ENCODE measurements around the gene WNT2.

WNT2 gene

DNA sequence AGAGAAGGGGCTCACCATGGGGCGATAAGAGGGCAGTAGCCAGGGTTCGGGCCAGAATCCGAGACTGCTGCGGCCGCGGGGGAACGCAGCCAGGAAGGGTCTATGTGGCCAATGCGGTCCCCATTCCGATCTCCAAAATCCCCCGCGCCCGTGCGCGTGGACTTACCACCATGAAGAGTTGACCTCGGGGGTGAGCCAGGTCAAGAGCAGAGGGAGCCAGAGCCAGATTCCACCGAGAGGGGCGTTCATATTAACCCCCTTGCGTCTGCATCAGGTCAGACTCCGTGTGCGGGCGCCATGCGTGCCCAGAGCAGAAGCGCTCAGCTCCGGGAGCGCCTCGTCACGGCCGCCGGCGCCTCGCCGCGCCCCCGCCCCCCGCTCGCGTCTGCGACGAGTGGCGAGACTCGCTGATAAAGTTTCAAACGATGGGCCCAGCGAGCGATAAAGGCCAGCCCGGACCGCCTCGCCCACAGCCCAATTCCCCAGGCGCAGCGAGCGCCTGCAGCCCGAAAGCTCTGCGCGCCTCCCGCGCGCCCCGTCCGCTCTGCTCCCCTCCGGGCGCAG lies at the start of gene WNT2:
TSS of gene WNT2 (minus strand) at position 318 of the 564 bp plus-strand sequence. CDS start at position 249, 69 bp downstream.
- no peak for DNase-seq

DNA sequence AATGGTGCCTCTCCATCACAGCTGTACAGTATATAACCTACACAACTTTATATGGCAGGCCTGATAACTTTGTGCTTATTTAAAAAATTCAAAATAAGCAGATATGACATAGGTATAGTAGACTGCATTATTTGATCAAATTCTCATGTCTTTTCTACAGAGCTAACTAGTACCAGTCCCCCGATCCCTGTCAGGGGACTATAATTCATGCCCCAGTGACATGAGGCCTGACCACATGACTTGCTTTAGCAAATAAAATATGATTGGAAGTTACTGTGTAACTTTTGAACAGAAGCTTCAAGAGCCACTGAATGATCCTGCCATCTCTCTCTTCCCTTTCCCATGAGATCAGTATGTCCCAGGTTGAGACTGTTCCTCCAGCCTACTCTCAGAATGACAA lies 49.2 kb upstream of the WNT2 start:
- no peak for DNase-seq

- no peak for DNase-seq
These were observed 41.7 kb upstream of the WNT2 start for GRCh38 chr7:117364339-117365080.

- DNase-seq: no peak
These were observed 39.5 kb upstream of the WNT2 start for GRCh38 chr7:117362294-117362888.

GRCh38 chr7:117350027-117350426 lies 27.2 kb upstream of the WNT2 start:
- DNase-seq: no peak

DNA sequence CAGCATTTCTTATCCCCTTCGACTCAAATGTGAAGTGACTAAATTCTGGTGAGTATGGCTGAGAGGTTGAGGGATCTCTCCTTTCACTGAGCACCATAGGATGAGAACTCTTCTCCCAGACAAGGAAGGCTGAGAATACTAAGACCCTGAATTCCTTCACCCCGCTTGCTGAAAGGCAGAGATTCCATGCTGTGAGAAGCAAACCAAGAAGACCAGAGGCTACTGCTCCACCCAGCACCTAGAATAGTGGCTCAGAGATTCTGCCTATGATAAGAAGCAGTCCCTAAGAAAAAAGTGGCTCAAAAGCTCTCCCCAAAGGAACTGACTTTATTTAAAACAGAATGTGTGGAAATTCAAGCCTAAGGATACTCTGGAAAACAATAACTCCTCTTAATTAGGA lies 26.7 kb upstream of the WNT2 start:
- no peak for DNase-seq

DNA sequence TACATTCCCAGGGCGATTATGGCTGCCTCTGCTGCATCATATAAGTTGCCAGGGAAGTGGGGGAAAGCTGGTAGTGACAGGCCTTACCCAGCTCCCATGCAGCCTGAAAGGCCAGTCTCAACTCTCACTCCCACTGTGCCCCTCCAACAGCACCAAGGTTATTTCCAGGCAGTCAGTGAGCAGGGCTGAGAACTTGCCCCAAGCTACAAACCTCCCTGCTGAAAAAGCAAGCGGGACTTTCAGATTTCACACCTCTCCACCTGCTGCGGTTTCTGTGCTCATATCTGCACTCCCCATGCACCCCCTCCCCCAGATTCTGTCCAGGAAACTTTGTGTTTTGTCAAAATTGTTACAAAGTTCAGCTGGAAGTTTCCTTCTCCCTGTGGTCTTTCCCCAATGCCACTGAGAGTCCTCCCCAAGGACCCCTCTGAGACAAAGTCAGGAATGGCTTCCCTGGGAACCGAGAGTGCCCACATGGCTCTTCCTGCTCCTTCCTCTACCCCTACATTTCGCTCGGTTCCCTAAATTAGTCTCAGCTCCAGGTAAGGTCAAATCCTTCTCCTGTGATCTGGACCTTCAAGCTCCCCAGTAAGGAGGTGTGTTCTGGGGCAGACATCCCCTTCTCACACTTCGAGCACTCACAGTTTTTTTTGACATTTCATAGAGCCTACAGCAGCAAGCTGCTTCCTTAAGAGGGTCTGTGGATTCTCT lies 25.3 kb upstream of the WNT2 start:
- no peak for DNase-seq

- no peak for DNase-seq
These were observed 24.6 kb upstream of the WNT2 start for GRCh38 chr7:117347480-117347879.

DNA sequence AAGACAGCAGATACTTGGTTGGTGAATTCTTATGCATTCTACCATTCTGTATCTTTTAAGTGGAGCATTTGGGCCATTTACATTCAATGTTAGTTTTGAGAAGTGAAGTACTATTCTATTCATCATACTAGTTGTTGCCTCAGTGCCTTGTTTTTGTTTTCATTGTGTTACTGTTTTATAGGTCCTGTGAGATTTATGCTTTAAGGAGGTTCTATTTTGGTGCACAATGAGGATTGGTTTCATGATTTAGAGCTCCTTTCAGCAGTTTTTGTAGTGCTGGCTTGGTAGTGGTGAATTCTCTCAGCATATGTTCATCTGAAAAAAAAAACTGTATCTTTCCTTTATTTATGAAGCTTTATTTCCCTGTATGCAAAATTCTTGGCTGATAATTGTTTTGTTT lies 23.3 kb upstream of the WNT2 start:
- no peak for DNase-seq

DNA sequence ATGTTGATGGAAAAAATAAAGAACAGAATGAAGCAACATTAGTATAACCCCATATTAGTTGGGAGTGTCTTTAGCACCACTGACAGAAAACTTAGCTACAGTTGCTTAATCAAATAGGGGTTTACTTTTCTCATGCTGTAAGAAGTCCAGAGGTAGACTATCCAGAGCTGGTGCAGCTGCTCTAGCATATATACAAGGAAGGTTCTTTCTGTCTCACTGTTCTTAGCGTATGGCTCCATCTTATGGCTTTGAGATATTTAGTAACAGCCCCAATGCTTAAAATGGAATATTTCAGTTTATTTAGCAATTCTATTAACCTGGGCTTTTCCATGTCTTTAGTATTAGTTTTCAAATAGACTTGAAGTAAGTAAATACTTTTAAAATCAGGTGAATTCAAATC lies 15.2 kb upstream of the WNT2 start:
- no peak for DNase-seq

DNA sequence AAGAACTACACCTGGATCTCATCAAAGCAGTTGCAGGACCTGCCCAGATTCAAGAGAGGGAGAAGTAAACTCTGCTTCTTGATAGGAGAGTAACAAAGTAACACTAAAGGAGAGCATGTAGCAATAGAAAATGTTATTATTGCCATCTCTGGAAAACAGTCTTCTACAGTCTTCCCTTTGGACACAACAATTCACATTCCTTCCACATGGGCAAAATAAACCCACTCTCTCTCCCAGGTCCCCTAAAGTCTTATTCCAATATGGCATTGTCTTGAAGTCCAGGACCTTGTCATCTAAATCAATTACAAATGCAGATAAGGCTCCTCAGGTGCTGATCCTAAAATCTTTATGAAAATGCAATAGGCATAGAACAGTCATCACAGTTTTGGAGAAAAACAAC lies 10.3 kb upstream of the WNT2 start:
- no peak for DNase-seq

- DNase-seq: no peak
These were observed 9.2 kb upstream of the WNT2 start for GRCh38 chr7:117332031-117332430.

DNA sequence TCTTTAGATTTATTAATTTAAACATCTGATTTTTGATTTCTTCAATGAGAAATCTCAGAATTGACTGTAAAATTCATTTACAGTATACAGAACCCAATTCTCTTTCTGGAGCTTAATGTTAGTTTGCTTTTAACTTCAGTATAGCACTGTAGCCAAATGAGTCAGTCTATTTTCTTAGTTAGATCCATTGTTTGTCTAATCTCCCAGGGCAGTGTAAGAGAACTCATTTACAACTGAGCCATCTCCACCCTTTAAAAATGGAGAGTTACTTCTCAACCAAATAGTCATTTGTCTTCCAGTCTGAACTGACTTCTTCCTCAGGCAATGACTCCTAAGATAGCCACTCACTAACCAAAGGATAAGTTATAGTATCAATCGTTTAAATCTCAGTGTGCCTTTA lies 3.0 kb upstream of the WNT2 start:
- DNase-seq: no peak

- no peak for DNase-seq
These were observed 2.1 kb upstream of the WNT2 start for GRCh38 chr7:117324960-117325359.

GRCh38 chr7:117323851-117324711 lies 1.2 kb upstream of the WNT2 start:
- DNase-seq: no peak

DNA sequence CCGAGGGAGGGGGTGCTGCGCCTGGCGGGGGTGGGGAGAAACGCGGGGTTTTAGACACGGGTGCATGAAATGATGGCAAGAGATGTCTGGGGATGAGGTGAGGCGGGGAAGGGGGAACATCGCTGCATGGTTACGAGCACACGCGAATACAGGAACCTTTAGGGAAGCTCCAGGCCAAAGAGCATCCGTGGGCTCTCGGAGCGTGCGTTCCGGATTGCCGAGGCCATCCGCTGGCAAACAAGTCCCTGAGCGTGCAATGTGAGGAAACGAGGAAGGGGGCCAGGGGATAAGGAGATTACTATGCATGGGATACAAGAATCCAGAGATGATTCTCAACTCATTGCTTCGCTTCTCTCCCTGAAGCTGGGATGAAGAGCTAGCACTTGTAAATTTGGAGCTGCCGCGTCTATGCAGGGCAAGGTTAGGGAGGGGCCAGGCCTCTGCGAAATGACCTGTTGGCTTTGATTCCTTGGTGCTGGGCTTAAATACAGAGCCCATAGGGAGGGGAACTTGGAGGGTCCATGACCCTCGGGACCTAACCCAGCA lies 520 bp upstream of the WNT2 start:
- no peak for DNase-seq

DNA sequence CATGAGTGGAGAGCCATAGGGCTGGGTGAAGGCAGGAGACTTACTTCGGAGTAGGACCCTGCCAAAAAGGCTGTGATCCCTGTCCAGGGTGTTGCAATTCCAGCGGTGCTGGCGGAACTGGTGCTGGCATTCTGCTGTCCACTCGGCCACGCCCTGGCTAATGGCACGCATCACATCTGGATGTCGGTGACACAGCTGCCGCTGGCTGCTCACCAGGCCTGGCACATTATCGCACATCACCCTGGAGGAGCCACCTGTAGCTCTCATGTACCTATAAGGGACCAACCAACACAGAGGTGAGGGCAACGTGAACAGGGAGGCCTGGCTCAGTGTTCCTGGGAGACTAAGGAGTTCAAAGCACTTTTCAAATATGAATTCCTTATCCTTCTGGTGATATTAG lies 2.3 kb downstream of the WNT2 start:
- no peak for DNase-seq

DNA sequence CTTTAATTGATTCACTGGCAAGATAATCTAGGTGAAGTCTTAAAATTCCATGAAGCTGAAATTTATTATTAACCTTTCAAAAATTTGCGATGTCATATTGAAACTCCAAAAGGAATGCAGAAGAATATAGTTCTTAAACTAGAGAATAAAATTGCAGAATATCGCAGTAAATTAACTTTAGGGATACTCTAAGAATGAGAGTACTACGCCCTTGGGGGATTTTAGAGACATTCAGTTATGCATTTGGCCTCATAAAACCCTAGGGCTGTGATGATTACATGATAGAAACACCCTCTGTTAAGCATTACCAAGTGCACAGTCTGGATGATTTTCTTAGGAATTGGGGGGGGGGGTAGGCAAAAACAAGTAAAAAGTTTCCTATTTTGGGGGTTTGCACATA lies 3.7 kb downstream of the WNT2 start:
- DNase-seq: no peak

GRCh38 chr7:117313582-117313981 lies 9.3 kb downstream of the WNT2 start:
- no peak for DNase-seq

GRCh38 chr7:117312593-117313580 lies 10.0 kb downstream of the WNT2 start:
- DNase-seq: no peak

DNA sequence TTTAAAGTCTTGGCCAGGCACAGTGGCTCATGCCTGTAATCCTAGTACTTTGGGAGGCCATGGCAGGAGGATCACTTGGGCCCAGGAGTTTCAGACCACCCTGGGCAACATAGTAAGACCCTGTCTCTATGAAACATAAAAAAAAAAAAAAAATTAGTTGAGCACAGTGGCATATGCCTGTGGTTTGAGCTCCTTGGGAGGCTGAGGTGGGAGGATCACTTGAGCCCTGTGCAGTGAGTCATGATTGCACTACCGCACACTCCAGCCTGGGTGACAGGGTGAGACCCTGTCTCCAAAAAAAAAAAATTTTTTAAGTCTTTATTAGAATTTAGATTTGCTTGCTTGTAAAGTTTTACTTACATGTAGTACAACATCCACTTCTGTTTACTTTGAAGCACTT lies 14.0 kb downstream of the WNT2 start:
- DNase-seq: no peak

Measured in DMS 273 treated with DMSO at 0.1 percent for 48 hours (cell line).